ENCODE data around the gene CD44.
"Not testable (repeated sequence)": the region's sequence is repeated elsewhere in the genome, so short reads cannot be mapped to it uniquely, and the experiment has no call there.

The CD44 gene

DNA sequence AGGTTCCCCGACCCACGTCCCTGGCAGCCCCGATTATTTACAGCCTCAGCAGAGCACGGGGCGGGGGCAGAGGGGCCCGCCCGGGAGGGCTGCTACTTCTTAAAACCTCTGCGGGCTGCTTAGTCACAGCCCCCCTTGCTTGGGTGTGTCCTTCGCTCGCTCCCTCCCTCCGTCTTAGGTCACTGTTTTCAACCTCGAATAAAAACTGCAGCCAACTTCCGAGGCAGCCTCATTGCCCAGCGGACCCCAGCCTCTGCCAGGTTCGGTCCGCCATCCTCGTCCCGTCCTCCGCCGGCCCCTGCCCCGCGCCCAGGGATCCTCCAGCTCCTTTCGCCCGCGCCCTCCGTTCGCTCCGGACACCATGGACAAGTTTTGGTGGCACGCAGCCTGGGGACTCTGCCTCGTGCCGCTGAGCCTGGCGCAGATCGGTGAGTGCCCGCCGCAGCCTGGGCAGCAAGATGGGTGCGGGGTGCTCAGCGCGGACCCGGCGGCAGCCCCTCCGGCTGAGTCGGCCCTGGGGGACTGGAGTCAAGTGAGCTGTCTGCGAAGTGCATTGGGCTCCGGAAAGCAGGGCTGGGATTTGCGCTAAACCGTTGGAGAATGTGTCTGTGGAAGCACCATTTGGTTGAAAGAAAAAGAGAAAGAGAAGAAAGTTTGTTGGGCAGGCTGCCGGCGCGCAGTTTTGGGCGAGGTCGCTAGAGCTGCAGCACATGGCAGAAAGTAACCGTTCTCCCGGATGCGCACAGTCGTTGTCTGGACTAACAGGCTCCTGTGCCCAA is at the start of gene CD44:
TSS of gene CD44 (plus strand) at position 229 of the 779 bp plus-strand sequence. CDS start at position 362, 133 bp downstream.
- in situ Hi-C loops (cut with HindIII; ENCODE audit: low sequenced_read_pairs) = no loop called here

DNA sequence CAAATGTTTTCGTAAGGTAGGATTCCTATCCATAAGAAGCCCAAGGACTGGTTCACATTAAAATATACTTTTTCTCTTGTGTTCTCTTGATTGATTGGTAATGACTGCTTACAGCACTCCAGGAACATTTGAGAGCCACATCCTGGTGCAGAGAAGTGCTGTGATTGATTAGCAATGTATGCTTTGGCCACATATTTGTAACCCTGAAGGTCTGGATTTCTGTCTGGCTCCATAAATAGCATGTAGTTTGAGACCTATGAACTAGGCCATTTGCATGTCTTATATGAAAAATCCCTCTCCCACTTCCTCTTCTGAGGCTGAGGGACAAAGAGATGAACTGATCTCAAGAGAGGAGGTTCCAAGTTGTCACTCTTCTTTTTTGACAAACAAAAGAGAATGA is 49.3 kb upstream of the CD44 start:
- in situ Hi-C loops (cut with HindIII; ENCODE audit: low sequenced_read_pairs) = loop anchor here (5.0 kb wide), 1 partner anchor 83 kb away; no protein-coding TSS in a partner anchor

DNA sequence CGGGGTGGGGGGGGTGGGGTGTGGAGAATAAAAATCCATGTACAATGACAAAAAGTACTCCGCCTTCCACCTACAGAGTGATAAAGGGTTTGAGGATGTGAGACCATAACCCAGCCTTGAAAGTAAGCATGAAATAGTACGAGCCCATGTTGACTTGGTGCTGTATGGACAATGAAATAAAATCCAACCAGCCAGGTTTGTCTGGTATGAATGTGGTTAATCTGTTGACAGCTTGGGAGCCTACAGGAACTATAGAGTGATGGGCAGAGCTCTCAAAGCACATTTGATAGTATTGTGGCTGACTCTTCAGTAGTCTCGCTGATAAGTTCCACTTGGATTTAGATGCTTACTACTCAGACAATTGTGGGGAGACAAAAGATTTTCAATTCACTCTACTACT is 48.8 kb upstream of the CD44 start:
- in situ Hi-C loops (cut with HindIII; ENCODE audit: low sequenced_read_pairs) = no loop called here

DNA sequence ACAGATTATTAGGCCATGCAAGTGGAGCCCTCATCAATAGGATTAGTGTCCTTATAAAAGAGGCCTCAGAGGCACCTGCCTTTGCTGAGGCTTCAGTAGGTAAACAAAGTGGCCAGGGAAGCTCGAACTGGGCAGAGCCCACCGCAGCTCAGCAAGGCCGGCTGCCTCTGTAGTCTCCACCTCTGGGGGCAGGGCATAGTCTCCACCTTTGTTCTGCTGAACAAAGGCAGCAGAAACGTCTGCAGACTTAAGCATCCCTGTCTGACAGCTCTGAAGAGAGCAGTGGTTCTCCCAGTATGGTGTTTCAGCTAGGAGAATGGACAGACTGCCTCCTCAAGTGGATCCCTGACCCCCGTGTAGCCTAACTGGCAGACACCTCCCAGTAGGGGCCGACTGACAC is 48.0 kb upstream of the CD44 start:
- in situ Hi-C loops (cut with HindIII; ENCODE audit: low sequenced_read_pairs) = not testable (repeated sequence)

DNA sequence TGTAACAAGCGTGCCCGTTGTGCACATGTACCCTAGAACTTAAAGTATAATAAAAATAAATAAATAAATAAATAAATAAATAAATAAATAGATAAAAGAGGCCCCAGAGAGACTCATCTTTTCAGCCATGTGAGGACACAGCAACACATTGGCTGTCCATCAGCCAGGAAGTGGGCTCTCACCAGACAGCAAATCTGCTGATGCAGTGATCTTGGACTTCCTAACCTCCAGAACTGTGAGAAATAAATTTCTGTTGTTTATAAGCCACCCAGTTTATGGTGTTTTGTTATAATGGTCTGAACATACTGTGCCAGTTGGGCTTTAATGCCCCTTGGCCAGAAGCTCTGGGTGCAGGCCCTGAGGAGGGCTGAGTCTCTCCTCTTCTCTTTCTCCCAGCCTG is 42.2 kb upstream of the CD44 start:
- in situ Hi-C loops (cut with HindIII; ENCODE audit: low sequenced_read_pairs) = no loop called here

DNA sequence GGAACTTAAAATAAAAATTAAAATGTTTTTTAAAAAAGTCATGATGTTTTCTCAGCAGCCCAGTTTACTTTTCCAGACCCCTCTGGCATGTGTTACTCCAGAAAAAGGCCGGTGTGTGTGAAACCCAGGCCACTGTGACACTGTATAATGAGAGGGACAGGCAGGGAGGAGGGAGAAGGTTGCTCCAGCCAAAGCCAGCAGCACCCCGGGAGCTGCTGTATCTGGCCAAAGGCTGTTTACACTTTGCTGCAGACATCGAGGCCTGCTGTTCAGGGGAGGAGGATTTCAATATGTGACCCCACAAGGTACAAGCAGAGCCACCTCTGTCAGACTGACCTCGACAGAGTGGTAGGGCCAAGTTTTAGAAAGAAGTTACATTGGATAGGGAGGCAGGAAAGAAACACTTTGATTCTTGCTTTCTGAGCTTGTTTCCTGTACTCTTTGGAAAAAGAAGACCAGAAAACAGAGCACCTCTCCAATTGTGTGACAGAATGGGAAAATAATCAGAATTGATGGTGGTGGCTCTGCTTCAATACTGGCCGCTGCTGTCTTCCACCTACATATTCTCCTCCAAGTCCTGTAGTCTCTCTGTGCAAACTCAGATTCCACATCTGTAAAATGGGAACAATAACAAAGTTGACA is 41.0 kb upstream of the CD44 start:
- in situ Hi-C loops (cut with HindIII; ENCODE audit: low sequenced_read_pairs) = no loop called here

DNA sequence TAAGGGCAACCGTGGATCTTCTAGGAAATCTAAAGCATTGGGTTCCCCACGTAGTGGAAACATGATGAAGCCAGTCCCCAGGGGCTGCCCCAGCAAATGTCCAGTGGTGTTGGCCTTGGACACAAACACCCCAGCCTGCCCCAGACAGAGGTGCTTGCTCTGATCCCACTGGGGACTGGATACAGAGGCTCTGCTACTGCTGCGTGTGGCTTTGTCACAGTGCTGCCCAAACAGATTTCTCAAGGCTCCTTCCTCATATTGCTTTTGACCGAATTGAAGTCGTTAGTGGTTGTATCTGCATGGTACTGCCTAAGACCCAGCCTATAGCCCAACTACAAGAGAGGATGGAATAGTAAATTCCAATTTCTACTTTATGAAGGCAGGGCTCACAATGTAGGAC is 40.1 kb upstream of the CD44 start:
- in situ Hi-C loops (cut with HindIII; ENCODE audit: low sequenced_read_pairs) = no loop called here

DNA sequence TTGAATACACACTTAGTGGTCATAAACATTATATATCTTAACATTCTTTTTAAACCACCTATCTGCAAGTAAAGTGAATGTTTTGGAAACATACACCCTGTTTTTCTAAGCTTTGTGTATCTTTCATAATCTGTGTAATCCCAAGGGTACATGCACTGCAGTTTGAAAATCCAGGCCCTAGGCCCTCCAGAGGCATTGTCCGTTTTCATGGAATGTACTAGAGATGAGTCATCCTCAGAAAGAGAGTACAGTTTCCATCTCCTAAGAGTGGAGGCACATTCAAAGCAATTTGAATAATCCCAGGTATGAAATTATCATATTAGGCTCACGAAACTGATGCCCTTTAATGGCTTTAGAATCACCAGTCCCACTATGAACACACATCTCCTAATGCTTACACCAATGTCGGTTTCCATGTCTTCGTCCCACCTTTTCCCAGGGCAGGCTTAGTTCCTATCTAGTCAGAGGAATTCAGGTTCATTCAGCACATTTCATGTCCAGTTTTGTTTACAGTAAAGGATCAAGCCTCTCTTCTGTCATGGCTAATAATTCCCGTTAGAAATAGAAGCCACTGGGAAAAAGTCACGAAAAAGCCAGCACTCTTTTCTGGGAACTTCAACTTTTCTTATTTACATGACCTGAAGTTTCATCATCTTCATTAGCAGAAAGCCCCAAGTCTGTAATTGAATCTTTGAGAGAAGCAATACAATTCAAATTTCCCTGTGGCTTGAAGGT is 39.5 kb upstream of the CD44 start:
- in situ Hi-C loops (cut with HindIII; ENCODE audit: low sequenced_read_pairs) = no loop called here

DNA sequence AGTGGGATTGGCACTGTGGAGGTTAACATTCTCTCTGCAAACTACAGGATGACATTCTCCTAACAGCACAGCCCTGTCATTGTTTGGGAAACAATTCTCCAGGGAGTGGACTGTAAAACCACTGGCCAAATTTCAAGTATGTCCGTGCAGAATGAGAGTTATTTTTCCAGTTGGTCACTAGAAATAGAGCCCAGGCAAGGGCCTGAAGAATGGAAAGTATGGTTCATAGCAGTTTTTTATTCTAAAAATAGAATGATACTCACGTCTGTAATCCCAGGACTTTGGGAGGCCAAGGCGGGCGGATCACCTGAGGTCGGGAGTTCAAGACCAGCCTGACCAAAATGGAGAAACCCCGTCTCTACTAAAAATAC is 39.0 kb upstream of the CD44 start:
- in situ Hi-C loops (cut with HindIII; ENCODE audit: low sequenced_read_pairs) = no loop called here

DNA sequence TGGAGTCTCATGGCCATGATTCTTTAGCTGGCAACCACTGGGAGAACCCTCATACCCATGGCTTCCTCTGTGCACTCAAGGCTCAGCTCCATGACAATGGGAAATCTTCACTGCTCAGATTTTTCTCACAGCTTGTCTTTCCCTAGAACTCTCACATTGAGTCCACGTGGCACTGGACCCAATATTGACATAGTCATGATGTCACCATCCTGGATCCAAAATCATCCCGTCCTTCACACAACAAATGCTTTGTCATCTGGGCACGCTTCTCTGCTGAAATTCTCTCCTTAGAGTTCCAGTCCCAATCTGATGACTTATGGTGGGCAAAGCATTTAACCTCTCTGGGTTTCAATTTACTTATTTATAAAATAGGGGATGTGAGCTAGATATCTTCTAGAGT is 37.7 kb upstream of the CD44 start:
- in situ Hi-C loops (cut with HindIII; ENCODE audit: low sequenced_read_pairs) = no loop called here

DNA sequence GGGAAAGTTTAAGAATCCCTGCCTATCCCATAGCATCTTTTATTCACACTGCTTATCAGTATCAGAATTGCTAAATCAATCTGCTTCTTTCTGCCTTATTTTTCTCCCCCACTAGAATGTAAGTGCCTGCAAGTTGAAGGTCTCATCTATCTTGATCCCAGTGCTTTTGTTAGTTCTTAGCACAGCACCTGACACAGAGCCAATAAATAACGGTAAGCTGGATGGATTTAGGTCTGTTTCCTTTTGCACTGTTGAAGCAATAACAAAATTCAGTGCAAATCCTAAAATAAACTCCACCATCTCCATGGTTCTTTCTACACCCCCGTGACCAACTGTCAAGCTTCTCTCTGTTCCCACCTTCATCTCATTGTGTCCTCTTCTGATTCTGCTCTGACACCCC is 36.7 kb upstream of the CD44 start:
- in situ Hi-C loops (cut with HindIII; ENCODE audit: low sequenced_read_pairs) = no loop called here

DNA sequence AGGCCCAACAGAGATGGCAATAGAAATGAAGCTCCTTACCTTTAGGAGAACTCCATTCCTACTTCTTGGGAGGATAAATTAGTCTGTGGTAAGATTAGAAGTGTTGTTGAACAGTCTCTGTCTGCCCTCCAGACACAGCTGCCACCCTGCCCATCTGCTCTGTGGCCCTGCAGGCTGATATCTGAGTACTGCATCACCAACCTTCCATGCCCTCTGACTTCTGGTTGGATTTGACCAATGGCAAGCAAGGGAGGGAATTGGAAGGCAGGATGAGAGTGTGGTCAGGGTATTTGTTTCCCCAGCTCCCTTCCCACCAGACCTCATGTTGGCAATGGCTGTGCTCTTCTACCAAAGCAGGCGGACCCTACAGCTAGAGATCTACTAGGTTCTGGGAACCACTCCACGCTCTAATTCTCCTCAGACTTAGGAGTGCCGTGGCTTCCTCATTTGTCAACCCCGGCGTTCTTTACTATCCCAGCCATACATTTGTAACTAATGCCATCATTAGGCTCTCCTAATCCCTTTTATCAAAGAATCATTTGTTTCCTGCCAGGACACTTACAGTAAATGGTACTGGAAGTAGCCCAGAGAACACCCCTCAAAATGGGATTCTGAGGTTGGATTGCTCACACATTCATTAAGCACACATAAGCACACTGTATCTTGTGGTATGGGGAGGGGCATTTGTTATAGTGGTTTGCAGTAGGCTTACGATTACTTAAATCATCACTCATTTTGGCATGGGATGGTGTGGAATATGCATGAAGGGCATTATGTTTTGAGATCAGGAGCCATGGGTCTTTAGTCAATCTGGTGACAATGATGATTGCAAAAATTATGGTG is 35.4 kb upstream of the CD44 start:
- in situ Hi-C loops (cut with HindIII; ENCODE audit: low sequenced_read_pairs) = no loop called here

DNA sequence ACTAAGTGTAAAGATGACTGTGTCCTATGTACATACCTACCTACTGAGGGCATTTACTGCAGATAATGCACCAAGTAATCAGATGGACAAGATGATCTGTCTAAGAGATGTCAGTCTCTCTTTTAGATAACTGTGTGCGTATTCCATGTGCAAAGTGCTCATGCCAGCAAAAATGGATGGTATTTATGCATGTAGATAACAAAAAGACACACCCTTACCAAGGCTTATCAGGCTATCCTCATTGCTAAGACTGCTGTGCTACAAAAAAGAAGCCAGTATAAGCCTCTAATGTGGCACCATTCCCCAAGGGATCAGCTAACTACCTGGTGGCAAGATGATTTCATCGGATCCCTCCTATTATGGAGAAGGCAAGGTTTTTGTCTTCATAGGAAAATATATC is 34.3 kb upstream of the CD44 start:
- in situ Hi-C loops (cut with HindIII; ENCODE audit: low sequenced_read_pairs) = no loop called here

DNA sequence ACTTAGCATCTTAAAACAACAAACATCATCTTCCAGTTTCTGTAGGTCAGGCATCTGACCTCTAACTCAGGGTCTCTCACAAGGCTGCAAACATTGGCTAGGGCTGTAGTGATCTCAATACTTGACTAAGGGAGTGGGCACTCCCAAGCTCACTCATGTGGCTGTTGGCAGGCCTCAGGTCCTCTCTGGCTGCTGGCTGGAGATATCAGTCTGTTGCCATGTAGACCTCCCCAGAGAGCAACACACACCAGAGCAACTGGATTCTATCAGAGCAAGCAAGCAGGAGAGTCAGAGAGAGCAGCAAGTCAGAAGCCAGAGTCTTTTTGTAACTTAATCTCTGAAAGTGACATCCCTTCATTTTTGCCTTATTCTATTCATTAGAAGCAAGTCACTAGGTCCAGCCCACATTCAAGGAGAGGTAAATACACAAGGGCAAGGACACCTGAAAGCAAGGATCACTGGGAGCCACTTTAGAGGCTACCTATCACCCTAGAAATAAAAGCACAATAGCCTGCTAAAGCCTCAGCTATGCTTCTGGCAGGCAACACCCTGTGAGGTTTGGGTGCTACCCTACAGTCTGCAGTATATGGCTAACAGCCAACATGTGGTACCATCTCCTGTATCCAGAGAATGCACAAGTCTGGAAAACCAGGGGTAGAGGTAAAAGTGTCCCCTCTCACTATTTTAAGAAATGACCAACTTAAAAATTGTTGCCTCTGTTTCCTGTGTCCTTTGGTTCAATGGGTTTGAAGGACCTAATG is 33.5 kb upstream of the CD44 start:
- in situ Hi-C loops (cut with HindIII; ENCODE audit: low sequenced_read_pairs) = no loop called here

DNA sequence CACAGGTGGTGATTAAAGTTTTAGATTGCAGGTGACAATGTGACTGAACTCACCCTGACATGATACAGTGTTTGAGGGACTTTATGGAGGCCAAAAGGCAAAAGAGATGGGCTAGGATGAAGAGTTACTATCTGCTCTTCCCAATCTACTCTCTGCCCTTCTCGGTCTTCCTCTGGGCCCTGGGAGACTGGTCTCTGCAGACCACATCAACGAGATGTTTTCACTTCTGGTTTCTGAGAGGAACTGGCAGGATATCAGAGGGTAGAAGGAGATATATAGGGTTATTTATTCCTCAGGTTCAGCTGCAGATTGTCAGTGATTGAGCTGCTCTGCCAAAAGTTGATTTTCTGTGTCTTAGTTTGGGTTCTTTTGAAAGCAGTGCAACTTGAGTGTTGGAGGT is 32.4 kb upstream of the CD44 start:
- in situ Hi-C loops (cut with HindIII; ENCODE audit: low sequenced_read_pairs) = no loop called here

DNA sequence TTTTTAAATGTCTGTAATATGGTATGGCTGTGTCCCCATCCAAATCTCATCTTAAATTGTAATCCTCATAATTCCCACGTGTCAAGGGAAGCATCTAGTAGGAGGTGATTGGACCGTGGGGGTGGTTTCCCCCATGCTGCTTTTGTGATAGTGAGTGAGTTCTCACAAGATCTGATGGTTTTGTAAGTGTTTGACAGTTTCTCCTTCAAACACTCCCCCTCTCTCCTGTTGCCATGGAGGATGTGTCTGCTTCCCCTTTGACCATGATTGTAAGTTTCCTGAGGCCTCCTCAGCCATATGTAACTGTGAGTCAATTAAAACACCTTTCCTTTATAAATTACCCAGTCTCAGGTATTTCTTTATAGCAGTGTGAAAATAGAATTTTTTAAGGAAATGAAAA is 31.1 kb upstream of the CD44 start:
- in situ Hi-C loops (cut with HindIII; ENCODE audit: low sequenced_read_pairs) = no loop called here

DNA sequence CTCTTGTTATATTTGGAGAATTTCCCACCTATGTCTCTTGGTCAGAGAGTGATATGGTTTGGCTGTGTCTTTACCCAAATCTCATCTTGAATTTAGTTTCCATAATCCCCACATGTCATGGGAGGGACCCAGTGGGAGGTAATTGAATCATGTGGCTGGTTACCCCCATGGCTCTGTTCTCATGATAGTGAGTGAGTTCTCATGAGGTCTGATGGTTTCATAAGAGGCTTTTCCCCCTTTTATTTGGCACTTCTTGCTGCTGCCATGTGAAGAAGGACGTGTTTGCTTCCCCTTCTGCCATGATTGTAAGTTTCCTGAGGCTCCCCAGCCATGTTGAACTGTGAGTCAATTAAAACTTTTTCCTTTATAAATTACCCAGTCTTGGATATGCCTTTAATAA is 30.6 kb upstream of the CD44 start:
- in situ Hi-C loops (cut with HindIII; ENCODE audit: low sequenced_read_pairs) = not testable (repeated sequence)

DNA sequence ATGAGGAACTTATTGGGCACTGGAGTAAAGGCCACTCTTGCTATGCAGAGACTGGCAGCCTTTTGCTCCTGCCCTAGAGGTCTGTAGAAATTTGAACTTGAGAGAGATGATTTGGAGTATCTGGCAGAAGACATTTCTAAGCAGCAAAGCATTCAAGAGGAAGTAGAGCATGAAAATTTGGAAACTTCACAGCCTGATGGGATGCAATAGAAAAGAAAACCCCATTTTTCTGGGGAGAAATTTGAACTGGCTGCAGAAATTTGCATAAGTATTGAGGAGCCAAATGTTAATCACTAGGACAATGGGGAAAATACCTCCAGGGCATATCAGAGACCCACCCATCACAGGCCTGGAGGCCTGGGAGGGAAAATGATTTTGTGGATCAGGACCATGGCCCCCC is 29.9 kb upstream of the CD44 start:
- in situ Hi-C loops (cut with HindIII; ENCODE audit: low sequenced_read_pairs) = no loop called here

DNA sequence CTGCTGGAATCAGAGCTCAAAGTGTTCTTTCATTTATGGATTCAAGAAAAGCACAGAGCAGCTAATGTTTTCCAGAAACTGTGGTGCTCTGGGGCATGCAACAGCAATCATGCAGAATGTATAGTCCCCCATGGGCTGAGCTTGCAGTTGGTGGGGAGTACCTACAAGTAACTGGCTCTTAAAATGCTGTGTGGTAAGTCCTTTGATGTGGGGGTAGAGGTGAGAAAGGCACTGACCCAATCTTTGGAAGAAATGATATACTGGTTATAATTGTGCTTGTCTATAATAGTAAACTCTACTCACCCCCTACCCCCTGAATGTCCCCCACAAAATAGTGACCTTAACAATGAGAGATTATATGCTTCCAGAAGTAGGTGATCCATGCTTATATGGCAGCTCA is 29.1 kb upstream of the CD44 start:
- in situ Hi-C loops (cut with HindIII; ENCODE audit: low sequenced_read_pairs) = no loop called here
